Measurements from ENCODE around the gene IFI27L2. TPM values are rescaled to one million over a fixed set of nuclear protein-coding genes. Genes with fewer than 3 reads are reported as not detected.

The IFI27L2 gene
- total and polyA plus RNA-seq, 12 donors: 41.5 to 122 (median 68.3) TPM

GRCh38 chr14:94120667-94121340 is 8.6 kb downstream of the IFI27L2 start:
- peak in 3 of 8 donors; percentile 26 to 45 (median 32) for ATAC-seq
- peaks cover 0 to 26% (median 8%) of the 10 kb centered on the region in 11 donors for H3K9me3 ChIP-seq
- intact Hi-C loops (cut with DNase I): no loop called here
- H3K4me3 ChIP-seq: no peak overlapping the region
- 81 to 83% methylated on average over 5 of the region's 5 CpGs for whole genome bisulfite sequencing, 2 donors
- no peak for DNase-seq
- peaks cover 0 to 10% (median 0%) of the 10 kb centered on the region in 9 donors for H3K36me3 ChIP-seq
- TF ChIP-seq, protein P1, sequence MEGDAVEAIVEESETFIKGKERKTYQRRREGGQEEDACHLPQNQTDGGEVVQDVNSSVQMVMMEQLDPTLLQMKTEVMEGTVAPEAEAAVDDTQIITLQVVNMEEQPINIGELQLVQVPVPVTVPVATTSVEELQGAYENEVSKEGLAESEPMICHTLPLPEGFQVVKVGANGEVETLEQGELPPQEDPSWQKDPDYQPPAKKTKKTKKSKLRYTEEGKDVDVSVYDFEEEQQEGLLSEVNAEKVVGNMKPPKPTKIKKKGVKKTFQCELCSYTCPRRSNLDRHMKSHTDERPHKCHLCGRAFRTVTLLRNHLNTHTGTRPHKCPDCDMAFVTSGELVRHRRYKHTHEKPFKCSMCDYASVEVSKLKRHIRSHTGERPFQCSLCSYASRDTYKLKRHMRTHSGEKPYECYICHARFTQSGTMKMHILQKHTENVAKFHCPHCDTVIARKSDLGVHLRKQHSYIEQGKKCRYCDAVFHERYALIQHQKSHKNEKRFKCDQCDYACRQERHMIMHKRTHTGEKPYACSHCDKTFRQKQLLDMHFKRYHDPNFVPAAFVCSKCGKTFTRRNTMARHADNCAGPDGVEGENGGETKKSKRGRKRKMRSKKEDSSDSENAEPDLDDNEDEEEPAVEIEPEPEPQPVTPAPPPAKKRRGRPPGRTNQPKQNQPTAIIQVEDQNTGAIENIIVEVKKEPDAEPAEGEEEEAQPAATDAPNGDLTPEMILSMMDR (IDR thresholded peaks at IDR 0.05): no peak
- H3K27me3 ChIP-seq: no peaks in the 10 kb centered on the region
- peak overlapping the region in 1 of 10 donors; percentile 56 for H3K27ac ChIP-seq
- H3K4me1 ChIP-seq: peaks cover 0 to 3% (median 0%) of the 10 kb centered on the region in 9 donors

DNA sequence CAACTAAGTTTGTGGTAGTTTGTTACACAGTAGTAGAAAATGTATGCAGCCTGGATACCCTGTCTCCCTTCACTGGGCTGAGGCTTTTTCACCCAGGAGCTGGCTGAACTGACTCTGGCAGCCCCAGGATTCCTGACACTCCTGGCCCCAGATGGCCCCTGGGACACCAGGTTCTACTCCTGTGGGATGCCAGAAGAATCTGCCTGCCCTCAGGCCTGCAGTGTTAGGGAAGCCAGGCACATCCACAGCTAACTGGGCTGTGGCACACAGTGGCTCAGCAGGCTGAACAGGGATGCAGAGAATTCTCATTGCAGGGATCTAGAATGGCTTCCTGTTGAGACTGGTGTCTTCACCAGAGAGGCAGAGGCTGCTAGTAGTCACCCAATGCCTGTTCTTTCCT is 10.3 kb downstream of the IFI27L2 start:
- intact Hi-C loops (cut with DNase I): no loop called here
- Histone ChIP-seq H3K9me3 (peaks cover 0 to 26% (median 8%) of the 10 kb centered on the region in 11 donors), H3K36me3 (peaks cover 0 to 14% (median 0%) of the 10 kb centered on the region in 9 donors), H3K27me3 (no peaks in the 10 kb centered on the region), H3K4me1 (peaks cover 10 to 18% (median 16%) of the 10 kb centered on the region in 9 donors), H3K27ac (no peak overlapping the region), H3K4me3 (no peak overlapping the region)
- ATAC-seq: no peak
- TF ChIP-seq, protein P1 (IDR thresholded peaks at IDR 0.05): no peak
- no peak for DNase-seq

GRCh38 chr14:94117856-94118255 is 11.5 kb downstream of the IFI27L2 start:
- TF ChIP-seq, protein P1 (IDR thresholded peaks at IDR 0.05): no peak
- Histone ChIP-seq H3K9me3 (peaks cover 0 to 26% (median 8%) of the 10 kb centered on the region in 11 donors), H3K36me3 (peaks cover 0 to 14% (median 0%) of the 10 kb centered on the region in 9 donors), H3K4me3 (no peak overlapping the region), H3K27me3 (no peaks in the 10 kb centered on the region), H3K27ac (no peak overlapping the region), H3K4me1 (peaks cover 10 to 30% (median 27%) of the 10 kb centered on the region in 9 donors)
- DNase-seq: no peak
- no peak for ATAC-seq
- 74 to 78% methylated on average over 9 of the region's 9 CpGs for WGBS, 2 donors
- intact Hi-C loops (cut with DNase I): no loop called here

- H3K9me3 ChIP-seq: peaks cover 0 to 26% (median 8%) of the 10 kb centered on the region in 11 donors
- WGBS, 2 donors: 84 to 89% methylated on average over 10 of the region's 10 CpGs
- H3K4me3 ChIP-seq: no peak overlapping the region
- intact Hi-C loops (cut with DNase I): no loop called here
- ATAC-seq (no peak), DNase-seq (no peak)
- H3K4me1 ChIP-seq: peaks cover 10 to 38% (median 31%) of the 10 kb centered on the region in 9 donors
- no peak overlapping the region for H3K27ac ChIP-seq
- TF ChIP-seq, protein P1 (IDR thresholded peaks at IDR 0.05): no peak
- H3K27me3 ChIP-seq: no peaks in the 10 kb centered on the region
- peaks cover 0 to 14% (median 0%) of the 10 kb centered on the region in 9 donors for H3K36me3 ChIP-seq
Observed at GRCh38 chr14:94116701-94117100, 12.7 kb downstream of the IFI27L2 start.

Measured in heart right ventricle (tissue), 16 donors.